ENCODE measurements around the gene OVOL2. TPM values are rescaled to one million over a fixed set of nuclear protein-coding genes. Genes with fewer than 3 reads are reported as not detected.
"Not testable (repeated sequence)": the region's sequence is repeated elsewhere in the genome, so short reads cannot be mapped to it uniquely, and the experiment has no call there.

OVOL2 gene
- total and polyA plus RNA-seq, 2 of the 4 experiments (the other 2 are of a cell fraction): not detected

DNA sequence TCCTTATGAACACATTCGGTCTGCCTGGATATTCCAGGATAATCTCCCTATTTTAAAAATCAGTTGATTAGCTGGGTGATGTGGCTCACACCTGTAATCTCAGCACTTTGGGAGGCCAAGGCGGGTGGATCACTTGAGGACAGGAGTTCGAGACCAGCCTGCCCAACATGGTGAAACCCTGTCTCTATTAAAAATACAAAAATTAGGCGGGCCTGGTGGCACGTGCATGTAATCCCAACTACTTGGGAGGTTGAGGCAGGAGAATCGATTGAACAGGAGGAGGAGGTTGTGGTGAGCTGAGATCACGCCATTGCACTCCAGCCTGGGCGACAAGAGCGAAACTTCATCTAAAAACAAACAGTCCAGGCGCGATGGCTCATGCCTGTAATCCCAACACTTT, 31.1 kb upstream of the OVOL2 start:
- ATAC-seq (ENCODE audit: low read depth); H3K9ac ChIP-seq (ENCODE audit: low read depth, low read length); H4K91ac ChIP-seq (ENCODE audit: insufficient read depth, low read depth, low read length); H3K23ac ChIP-seq (ENCODE audit: low read depth, low read length); H4K5ac ChIP-seq (ENCODE audit: low read depth, low read length); intact Hi-C loops (cut with micrococcal nuclease); H2BK15ac ChIP-seq (ENCODE audit: low read depth, low read length); H2BK20ac ChIP-seq (ENCODE audit: low read depth, low read length); H3K18ac ChIP-seq (ENCODE audit: low read depth, low read length); H2AK9ac ChIP-seq (replicated peaks; ENCODE audit: low read depth, low read length, poor library complexity); H3K36me3 ChIP-seq (ENCODE audit: control insufficient read depth, insufficient read depth, low read length); H4K20me1 ChIP-seq (ENCODE audit: insufficient read depth, low read length); H3K9me3 ChIP-seq (ENCODE audit: control insufficient read depth, insufficient read depth, low read length); H2BK5ac ChIP-seq (ENCODE audit: low read depth, low read length, poor library complexity, severe bottlenecking); BruUV-seq (replicated peaks); H3K4me2 ChIP-seq (ENCODE audit: low read depth, low read length); H3K27me3 ChIP-seq (ENCODE audit: control insufficient read depth, insufficient read depth, low read length); H3K4me1 ChIP-seq (ENCODE audit: control insufficient read depth, insufficient read depth, low read length); H3K56ac ChIP-seq (ENCODE audit: extremely low read depth, insufficient read depth, low read length); DNase-seq; in situ Hi-C loops (cut with MboI; ENCODE audit: low sequenced_read_pairs); H3K79me1 ChIP-seq (ENCODE audit: low read depth in 1 of 2, low read length in 2 of 2); CTCF ChIA-PET; H3K9me1 ChIP-seq (ENCODE audit: insufficient read depth, low read length); H3K27ac ChIP-seq (ENCODE audit: insufficient read depth, low read length); H3K14ac ChIP-seq (replicated peaks; ENCODE audit: low read depth, low read length); H2AK5ac ChIP-seq (ENCODE audit: low read depth, low read length); H3K4ac ChIP-seq (ENCODE audit: low read depth, low read length); dilution Hi-C loops (cut with HindIII; ENCODE audit: low sequenced_read_pairs, unreplicated experiment); H2BK120ac ChIP-seq (ENCODE audit: low read depth, low read length); H3K4me3 ChIP-seq (ENCODE audit: insufficient read depth, low read depth, low read length); H2AFZ ChIP-seq (replicated peaks; ENCODE audit: low read length, poor library complexity); POLR2A ChIA-PET (ENCODE audit: unreplicated experiment); H4K8ac ChIP-seq (ENCODE audit: low read depth in 2 of 2, low read length in 2 of 2): not testable (repeated sequence)
- WGBS, 2 experiments (ENCODE audit: extremely low coverage in 2 of 2, insufficient read length in 1 of 2): no CpG with 5 or more reads among the region's 11 CpGs

DNA sequence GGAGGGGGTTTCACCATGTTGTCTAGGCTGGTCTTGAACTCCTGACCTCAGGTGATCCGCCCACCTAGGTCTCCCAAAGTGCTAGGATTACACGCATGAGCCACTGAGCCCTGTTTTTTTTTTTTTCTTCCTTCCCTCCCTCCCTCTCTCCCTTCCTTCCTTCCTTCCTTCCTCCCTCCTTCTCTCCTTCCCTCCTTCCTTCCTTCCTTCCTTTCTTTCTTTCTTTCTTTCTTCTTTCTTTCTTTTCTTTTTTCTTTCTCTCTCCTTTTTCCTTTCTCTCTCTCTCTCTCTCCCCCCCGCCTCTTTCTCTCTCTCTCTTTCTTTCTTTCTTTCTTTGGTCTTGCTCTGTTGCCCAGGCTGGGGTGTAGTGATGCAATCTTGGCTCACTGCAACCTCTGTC, 30.6 kb upstream of the OVOL2 start:
- H2BK5ac ChIP-seq (ENCODE audit: low read depth, low read length, poor library complexity, severe bottlenecking); H2BK120ac ChIP-seq (ENCODE audit: low read depth, low read length); H2AFZ ChIP-seq (replicated peaks; ENCODE audit: low read length, poor library complexity); H2AK9ac ChIP-seq (replicated peaks; ENCODE audit: low read depth, low read length, poor library complexity); H4K5ac ChIP-seq (ENCODE audit: low read depth, low read length); H3K9ac ChIP-seq (ENCODE audit: low read depth, low read length); H4K8ac ChIP-seq (ENCODE audit: low read depth in 2 of 2, low read length in 2 of 2); DNase-seq; H4K91ac ChIP-seq (ENCODE audit: insufficient read depth, low read depth, low read length); H3K4me3 ChIP-seq (ENCODE audit: insufficient read depth, low read depth, low read length); H3K23ac ChIP-seq (ENCODE audit: low read depth, low read length); in situ Hi-C loops (cut with MboI; ENCODE audit: low sequenced_read_pairs); H3K27ac ChIP-seq (ENCODE audit: insufficient read depth, low read length); H3K14ac ChIP-seq (replicated peaks; ENCODE audit: low read depth, low read length); H2AK5ac ChIP-seq (ENCODE audit: low read depth, low read length); BruUV-seq (replicated peaks); H2BK20ac ChIP-seq (ENCODE audit: low read depth, low read length); H3K18ac ChIP-seq (ENCODE audit: low read depth, low read length); dilution Hi-C loops (cut with HindIII; ENCODE audit: low sequenced_read_pairs, unreplicated experiment); ATAC-seq (ENCODE audit: low read depth); H3K79me1 ChIP-seq (ENCODE audit: low read depth in 1 of 2, low read length in 2 of 2); CTCF ChIA-PET; H3K9me1 ChIP-seq (ENCODE audit: insufficient read depth, low read length); H3K4me1 ChIP-seq (ENCODE audit: control insufficient read depth, insufficient read depth, low read length); H3K9me3 ChIP-seq (ENCODE audit: control insufficient read depth, insufficient read depth, low read length); POLR2A ChIA-PET (ENCODE audit: unreplicated experiment); H3K36me3 ChIP-seq (ENCODE audit: control insufficient read depth, insufficient read depth, low read length); H3K4ac ChIP-seq (ENCODE audit: low read depth, low read length); H4K20me1 ChIP-seq (ENCODE audit: insufficient read depth, low read length); intact Hi-C loops (cut with micrococcal nuclease); H2BK15ac ChIP-seq (ENCODE audit: low read depth, low read length); H3K27me3 ChIP-seq (ENCODE audit: control insufficient read depth, insufficient read depth, low read length); H3K56ac ChIP-seq (ENCODE audit: extremely low read depth, insufficient read depth, low read length); H3K4me2 ChIP-seq (ENCODE audit: low read depth, low read length): not testable (repeated sequence)
- 53% methylated on average over 2 of the region's 3 CpGs; no CpG with 5 or more reads in 1 of the 2 experiments for WGBS, 2 experiments (ENCODE audit: extremely low coverage in 2 of 2, insufficient read length in 1 of 2)

All from IMR-90 (cell line).